Vagina (tissue), 2 donors: ENCODE results near the gene THSD7B. TPM values are rescaled to one million over a fixed set of nuclear protein-coding genes. Genes with fewer than 3 reads are reported as not detected.

Source experiments
- DNase-seq, 2 donors: peaks; one replicate each; pipeline ENCODE4 v3.0.0-alpha.2; 2017; ENCODE audit errors: extremely low spot score in 2 of 2
- H3K27ac ChIP-seq: fragments of 200-600 bp; sonication (generic); one replicate; pipeline ENCODE4 v1.5.1; 2019
- H3K27me3 ChIP-seq: fragments of 200-600 bp; sonication (generic); one replicate; pipeline ENCODE4 v1.5.1; 2019
- H3K36me3 ChIP-seq, 2 donors: fragments of 200-600 bp; sonication (generic); one replicate each; pipeline ENCODE4 v1.5.1; 2017 to 2019
- H3K4me1 ChIP-seq: fragments of 200-600 bp; sonication (generic); one replicate; pipeline ENCODE4 v1.5.1; 2019
- H3K4me3 ChIP-seq, 2 donors: fragments of 200-600 bp; sonication (generic); 1 replicate in 1 of 2; 2 replicates in 1 of 2; pipeline ENCODE4 v1.5.1; 2016 to 2019
- H3K9me3 ChIP-seq: fragments of 200-600 bp; sonication (generic); one replicate; pipeline ENCODE4 v1.5.1; 2019
- POLR2A ChIP-seq, 2 donors: fragments of 450-650 bp; IDR thresholded peaks; one replicate each; pipeline ENCODE4 v1.6.1; 2017; ENCODE audit warnings: antibody characterized with exemption in 2 of 2, mild to moderate bottlenecking in 2 of 2, moderate library complexity in 2 of 2
- POLR2AphosphoS5 ChIP-seq, 2 donors: sonication (generic); formaldehyde crosslinking; IDR thresholded peaks; one replicate each; pipeline ENCODE4 v1.9.0; 2017; ENCODE audit warnings: antibody characterized with exemption in 2 of 2, mild to moderate bottlenecking in 2 of 2, low read depth in 1 of 2; ENCODE audit not compliant: insufficient read depth in 1 of 2
- intact Hi-C: fragments of 100-400 bp; cut with DNase I; formaldehyde crosslinking; loops from one replicate; pipeline ENCODE4 v1.15.1; 2023
- total RNA-seq: library from RNA; depleted of rRNA; stranded (reverse); fragments of >200 nt; gene quantifications from one replicate; pipeline ENCODE4 v1.2.3, GENCODE V29; 2016
- TF ChIP-seq, protein P1 (sequence below), 3 experiments: fragments of 450-650 bp in 2 of 3; fragments of 200-600 bp in 1 of 3; sonication (generic) in 1 of 3; IDR thresholded peaks; one replicate each; pipeline ENCODE4 v1.5.1; 2017 to 2019; ENCODE audit warnings: antibody characterized with exemption in 3 of 3, mild to moderate bottlenecking in 2 of 3, moderate library complexity in 2 of 3

The THSD7B gene
- total RNA-seq, 1 donor from 2014 or later, result 0.49 TPM

DNA sequence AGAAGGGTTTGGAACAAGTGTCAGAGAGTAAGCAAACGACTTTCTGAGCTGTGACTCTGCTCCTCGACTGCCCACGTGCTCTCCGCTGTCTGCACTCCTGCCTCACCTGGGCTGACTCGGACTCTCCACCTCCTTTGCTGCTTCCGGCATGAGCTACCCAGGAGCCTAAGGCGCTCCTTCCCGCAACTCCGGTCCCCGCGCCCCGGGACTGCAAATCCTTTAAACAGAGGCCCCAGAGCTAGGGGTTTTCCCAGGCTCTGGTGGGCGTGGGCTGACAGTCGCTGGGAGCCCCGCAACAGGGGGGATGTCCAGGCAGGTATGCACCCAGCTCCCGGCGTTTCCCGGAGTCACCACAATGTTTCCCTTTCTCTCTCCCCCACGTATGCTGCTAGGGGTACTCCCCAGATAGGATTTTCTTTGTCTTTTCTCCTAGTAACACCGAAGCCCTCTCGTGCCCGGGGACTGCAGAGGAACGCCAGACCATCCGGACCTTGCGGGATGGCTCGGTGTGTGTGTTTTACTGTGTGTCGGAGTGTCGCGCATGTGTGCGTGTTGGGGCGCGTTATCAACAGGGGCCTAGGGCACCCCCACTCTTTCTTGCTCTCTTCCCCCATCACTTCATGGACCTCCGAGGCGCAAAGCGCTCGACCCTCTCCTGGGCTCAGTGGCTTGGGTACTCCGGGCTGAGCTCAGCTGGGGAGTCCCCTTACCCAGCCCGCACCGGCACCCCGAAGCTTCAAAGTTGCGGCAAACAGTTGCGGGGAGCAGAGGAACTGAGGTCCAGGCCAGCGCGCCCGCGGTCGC, 691 bp upstream of the THSD7B start:
- H3K36me3 ChIP-seq, result no peaks in the 10 kb centered on the region
- peaks cover 32% of the 10 kb centered on the region for H3K4me1 ChIP-seq
- TF ChIP-seq POLR2AphosphoS5 (IDR thresholded peaks at IDR 0.05; ENCODE audit: insufficient read depth in 1 of 2, low read depth in 1 of 2) (no peak), POLR2A (IDR thresholded peaks at IDR 0.05) (no peak)
- TF ChIP-seq, protein P1, sequence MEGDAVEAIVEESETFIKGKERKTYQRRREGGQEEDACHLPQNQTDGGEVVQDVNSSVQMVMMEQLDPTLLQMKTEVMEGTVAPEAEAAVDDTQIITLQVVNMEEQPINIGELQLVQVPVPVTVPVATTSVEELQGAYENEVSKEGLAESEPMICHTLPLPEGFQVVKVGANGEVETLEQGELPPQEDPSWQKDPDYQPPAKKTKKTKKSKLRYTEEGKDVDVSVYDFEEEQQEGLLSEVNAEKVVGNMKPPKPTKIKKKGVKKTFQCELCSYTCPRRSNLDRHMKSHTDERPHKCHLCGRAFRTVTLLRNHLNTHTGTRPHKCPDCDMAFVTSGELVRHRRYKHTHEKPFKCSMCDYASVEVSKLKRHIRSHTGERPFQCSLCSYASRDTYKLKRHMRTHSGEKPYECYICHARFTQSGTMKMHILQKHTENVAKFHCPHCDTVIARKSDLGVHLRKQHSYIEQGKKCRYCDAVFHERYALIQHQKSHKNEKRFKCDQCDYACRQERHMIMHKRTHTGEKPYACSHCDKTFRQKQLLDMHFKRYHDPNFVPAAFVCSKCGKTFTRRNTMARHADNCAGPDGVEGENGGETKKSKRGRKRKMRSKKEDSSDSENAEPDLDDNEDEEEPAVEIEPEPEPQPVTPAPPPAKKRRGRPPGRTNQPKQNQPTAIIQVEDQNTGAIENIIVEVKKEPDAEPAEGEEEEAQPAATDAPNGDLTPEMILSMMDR (IDR thresholded peaks at IDR 0.05), result no peak
- H3K27me3 ChIP-seq, result no peaks in the 10 kb centered on the region
- intact Hi-C loops, result no loop called here
- no peak for DNase-seq
- peak overlapping the region; percentile 46 to 49 for H3K4me3 ChIP-seq
- no peak overlapping the region for H3K27ac ChIP-seq
- no peaks in the 10 kb centered on the region for H3K9me3 ChIP-seq

- H3K9me3 ChIP-seq, result no peaks in the 10 kb centered on the region
- H3K4me3 ChIP-seq, result peak overlapping the region; percentile 46 to 49
- peaks cover 32% of the 10 kb centered on the region for H3K4me1 ChIP-seq
- DNase-seq, result no peak
- intact Hi-C loops, result no loop called here
- H3K27ac ChIP-seq, result no peak overlapping the region
- no peaks in the 10 kb centered on the region for H3K27me3 ChIP-seq
- H3K36me3 ChIP-seq, result no peaks in the 10 kb centered on the region
- TF ChIP-seq POLR2AphosphoS5 (IDR thresholded peaks at IDR 0.05; ENCODE audit: insufficient read depth in 1 of 2, low read depth in 1 of 2) (no peak), POLR2A (IDR thresholded peaks at IDR 0.05) (no peak)
- TF ChIP-seq, protein P1 (IDR thresholded peaks at IDR 0.05), result no peak
Measured at GRCh38 chr2:136766073-136766404, 694 bp downstream of the THSD7B start.

- intact Hi-C loops, result no loop called here
- no peaks in the 10 kb centered on the region for H3K27me3 ChIP-seq
- no peak overlapping the region for H3K27ac ChIP-seq
- DNase-seq, result no peak
- no peak overlapping the region for H3K4me3 ChIP-seq
- peaks cover 32% of the 10 kb centered on the region for H3K4me1 ChIP-seq
- no peaks in the 10 kb centered on the region for H3K9me3 ChIP-seq
- no peak for TF ChIP-seq POLR2AphosphoS5 (IDR thresholded peaks at IDR 0.05; ENCODE audit: insufficient read depth in 1 of 2, low read depth in 1 of 2)
- TF ChIP-seq, protein P1 (IDR thresholded peaks at IDR 0.05), result no peak
- TF ChIP-seq POLR2A (IDR thresholded peaks at IDR 0.05), result no peak
- H3K36me3 ChIP-seq, result no peaks in the 10 kb centered on the region
Measured at GRCh38 chr2:136767030-136767429, 1.7 kb downstream of the THSD7B start.

DNA sequence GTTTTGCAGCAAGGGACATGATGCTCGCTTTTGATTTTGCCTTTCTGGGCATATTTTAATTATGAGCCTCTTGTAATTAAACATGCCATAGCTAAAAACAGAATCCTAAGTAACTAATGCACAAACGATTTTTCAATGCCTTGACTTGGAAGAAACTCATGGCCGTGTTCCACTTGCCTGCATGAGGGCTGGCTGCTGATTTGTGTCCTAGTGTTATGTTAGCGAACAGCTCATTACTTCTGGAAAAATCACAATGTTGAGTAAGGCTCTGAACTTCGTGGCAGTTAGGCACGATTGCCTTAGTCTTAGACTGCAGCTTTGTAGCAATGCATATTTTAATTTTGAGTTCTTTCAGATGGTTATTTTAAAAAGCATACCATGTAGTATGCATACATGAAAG, 4.5 kb downstream of the THSD7B start:
- Histone ChIP-seq H3K4me1 (peaks cover 22% of the 10 kb centered on the region), H3K27ac (no peak overlapping the region), H3K9me3 (no peaks in the 10 kb centered on the region), H3K4me3 (no peak overlapping the region), H3K27me3 (no peaks in the 10 kb centered on the region), H3K36me3 (no peaks in the 10 kb centered on the region)
- TF ChIP-seq, protein P1 (IDR thresholded peaks at IDR 0.05), result no peak
- TF ChIP-seq POLR2AphosphoS5 (IDR thresholded peaks at IDR 0.05; ENCODE audit: insufficient read depth in 1 of 2, low read depth in 1 of 2) (no peak), POLR2A (IDR thresholded peaks at IDR 0.05) (no peak)
- no peak for DNase-seq
- intact Hi-C loops, result no loop called here

GRCh38 chr2:136770384-136770783, 5.0 kb downstream of the THSD7B start:
- Histone ChIP-seq H3K36me3 (no peaks in the 10 kb centered on the region), H3K4me1 (peaks cover 17% of the 10 kb centered on the region), H3K4me3 (no peak overlapping the region), H3K27me3 (no peaks in the 10 kb centered on the region), H3K9me3 (no peaks in the 10 kb centered on the region), H3K27ac (no peak overlapping the region)
- no peak for TF ChIP-seq POLR2A (IDR thresholded peaks at IDR 0.05)
- TF ChIP-seq POLR2AphosphoS5 (IDR thresholded peaks at IDR 0.05; ENCODE audit: insufficient read depth in 1 of 2, low read depth in 1 of 2), result no peak
- TF ChIP-seq, protein P1 (IDR thresholded peaks at IDR 0.05), result no peak
- intact Hi-C loops, result no loop called here
- DNase-seq, result no peak
